ENCODE measurements around the gene PAF1.

DNA sequence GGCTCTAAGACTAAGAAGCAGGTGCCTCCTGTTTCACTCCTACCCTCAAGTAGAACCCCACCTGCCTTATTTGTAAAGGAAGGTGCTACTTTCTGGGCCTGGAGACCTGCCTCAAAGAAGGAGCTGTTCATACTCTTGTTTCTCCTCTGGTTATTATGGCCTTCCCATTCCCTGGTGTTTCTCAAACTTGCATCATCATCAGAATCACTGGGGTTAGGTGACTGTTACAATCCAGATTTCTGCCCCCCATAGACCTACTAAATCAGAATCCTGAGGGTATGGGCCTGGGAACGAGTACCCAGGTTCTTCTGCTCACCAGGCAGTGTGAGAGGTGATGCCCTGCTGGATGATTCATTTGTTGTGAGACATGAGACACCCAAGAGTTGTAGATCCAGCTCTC, 30.3 kb downstream of the PAF1 start:
- TF ChIP-seq, protein P1, sequence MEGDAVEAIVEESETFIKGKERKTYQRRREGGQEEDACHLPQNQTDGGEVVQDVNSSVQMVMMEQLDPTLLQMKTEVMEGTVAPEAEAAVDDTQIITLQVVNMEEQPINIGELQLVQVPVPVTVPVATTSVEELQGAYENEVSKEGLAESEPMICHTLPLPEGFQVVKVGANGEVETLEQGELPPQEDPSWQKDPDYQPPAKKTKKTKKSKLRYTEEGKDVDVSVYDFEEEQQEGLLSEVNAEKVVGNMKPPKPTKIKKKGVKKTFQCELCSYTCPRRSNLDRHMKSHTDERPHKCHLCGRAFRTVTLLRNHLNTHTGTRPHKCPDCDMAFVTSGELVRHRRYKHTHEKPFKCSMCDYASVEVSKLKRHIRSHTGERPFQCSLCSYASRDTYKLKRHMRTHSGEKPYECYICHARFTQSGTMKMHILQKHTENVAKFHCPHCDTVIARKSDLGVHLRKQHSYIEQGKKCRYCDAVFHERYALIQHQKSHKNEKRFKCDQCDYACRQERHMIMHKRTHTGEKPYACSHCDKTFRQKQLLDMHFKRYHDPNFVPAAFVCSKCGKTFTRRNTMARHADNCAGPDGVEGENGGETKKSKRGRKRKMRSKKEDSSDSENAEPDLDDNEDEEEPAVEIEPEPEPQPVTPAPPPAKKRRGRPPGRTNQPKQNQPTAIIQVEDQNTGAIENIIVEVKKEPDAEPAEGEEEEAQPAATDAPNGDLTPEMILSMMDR (IDR thresholded peaks at IDR 0.05): no peak
- no peak for TF ChIP-seq POLR2A (IDR thresholded peaks at IDR 0.05)
